Naive thymus-derived CD8-positive, alpha-beta T cell (primary cell): ENCODE results near the gene DAGLB. TPM values are rescaled to one million over a fixed set of nuclear protein-coding genes. Genes with fewer than 3 reads are reported as not detected.
A peak's percentile ranks its signal among the peaks of the same experiment; 100 is the strongest.

ENCODE experiments used
- ATAC-seq, 2 donors: fragments of 150-1000 bp; cut with Tn5 transposase in 1 of 2; sonication (Bioruptor Pico), chemical (Tn5 transposase) in 1 of 2; 1 replicate in 1 of 2; 2 replicates in 1 of 2; pipeline ENCODE4 v1.10.0; 2021; ENCODE audit warnings: mild to moderate bottlenecking in 2 of 2, moderate library complexity in 2 of 2
- POLR2A ChIA-PET: fragments of 350-600 bp; sonication (Branson Sonifier 250); formaldehyde crosslinking; loops from one replicate; lab custom pipeline; 2021; ENCODE audit warnings: antibody characterized with exemption; lab: Charles Lee
- DNase-seq, 10 donors: peaks; one replicate each; pipeline versions ENCODE4 v3.0.0 to v3.0.0-alpha.2; 2020 to 2022
- H3K27ac Mint-ChIP-seq, 10 donors: one replicate each; pipeline ENCODE4 v1.8.0; 2020 to 2022; ENCODE audit warnings: mild to moderate bottlenecking in 10 of 10, mixed read lengths in 10 of 10, moderate library complexity in 4 of 10, inconsistent platforms in 1 of 10
- H3K27me3 Mint-ChIP-seq, 5 donors: one replicate each; pipeline ENCODE4 v1.8.0; 2021 to 2022; ENCODE audit warnings: mixed read lengths in 5 of 5
- H3K36me3 Mint-ChIP-seq, 3 donors: one replicate each; pipeline ENCODE4 v1.8.0; 2020 to 2022; ENCODE audit warnings: mixed read lengths in 3 of 3, mild to moderate bottlenecking in 2 of 3, inconsistent platforms in 1 of 3
- H3K4me1 Mint-ChIP-seq, 4 donors: one replicate each; pipeline ENCODE4 v1.8.0; 2021 to 2022; ENCODE audit warnings: mixed read lengths in 4 of 4
- H3K4me3 Mint-ChIP-seq, 10 donors: one replicate each; pipeline ENCODE4 v1.8.0; 2020 to 2022; ENCODE audit warnings: mild to moderate bottlenecking in 10 of 10, mixed read lengths in 10 of 10, moderate library complexity in 6 of 10, inconsistent platforms in 1 of 10
- H3K9me3 Mint-ChIP-seq, 9 donors: one replicate each; pipeline ENCODE4 v1.8.0; 2020 to 2022; ENCODE audit warnings: mixed read lengths in 9 of 9, mild to moderate bottlenecking in 3 of 9, inconsistent platforms in 1 of 9, moderate library complexity in 1 of 9
- polyA plus RNA-seq, 3 donors: library from polyadenylated mRNA; unstranded; fragments of 300-500 nt; fragmentation: Illumina TruSeq; gene quantifications; one replicate each; pipeline ENCODE4 v1.2.3, GENCODE V29; 2021
- total RNA-seq, 8 experiments: library from RNA in 2 of 8; stranded (reverse) in 2 of 8; gene quantifications; one replicate each; pipeline ENCODE4 v1.2.3 and lab custom pipeline; 2021 to 2026

Gene DAGLB, protein sequence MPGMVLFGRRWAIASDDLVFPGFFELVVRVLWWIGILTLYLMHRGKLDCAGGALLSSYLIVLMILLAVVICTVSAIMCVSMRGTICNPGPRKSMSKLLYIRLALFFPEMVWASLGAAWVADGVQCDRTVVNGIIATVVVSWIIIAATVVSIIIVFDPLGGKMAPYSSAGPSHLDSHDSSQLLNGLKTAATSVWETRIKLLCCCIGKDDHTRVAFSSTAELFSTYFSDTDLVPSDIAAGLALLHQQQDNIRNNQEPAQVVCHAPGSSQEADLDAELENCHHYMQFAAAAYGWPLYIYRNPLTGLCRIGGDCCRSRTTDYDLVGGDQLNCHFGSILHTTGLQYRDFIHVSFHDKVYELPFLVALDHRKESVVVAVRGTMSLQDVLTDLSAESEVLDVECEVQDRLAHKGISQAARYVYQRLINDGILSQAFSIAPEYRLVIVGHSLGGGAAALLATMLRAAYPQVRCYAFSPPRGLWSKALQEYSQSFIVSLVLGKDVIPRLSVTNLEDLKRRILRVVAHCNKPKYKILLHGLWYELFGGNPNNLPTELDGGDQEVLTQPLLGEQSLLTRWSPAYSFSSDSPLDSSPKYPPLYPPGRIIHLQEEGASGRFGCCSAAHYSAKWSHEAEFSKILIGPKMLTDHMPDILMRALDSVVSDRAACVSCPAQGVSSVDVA
- 10 to 100 TPM; 75.4 to 78.1 TPM for total RNA-seq
- polyA plus RNA-seq, result 10 to 100 TPM in 1 of 3 donors, 1 to 10 TPM in 2; 7.2 to 11.9 (median 7.6) TPM
- total RNA-seq (lab: John Stamatoyannopoulos, UW), result 13.0 to 55.1 (median 33.9) reads per million in 6 experiments

DNA sequence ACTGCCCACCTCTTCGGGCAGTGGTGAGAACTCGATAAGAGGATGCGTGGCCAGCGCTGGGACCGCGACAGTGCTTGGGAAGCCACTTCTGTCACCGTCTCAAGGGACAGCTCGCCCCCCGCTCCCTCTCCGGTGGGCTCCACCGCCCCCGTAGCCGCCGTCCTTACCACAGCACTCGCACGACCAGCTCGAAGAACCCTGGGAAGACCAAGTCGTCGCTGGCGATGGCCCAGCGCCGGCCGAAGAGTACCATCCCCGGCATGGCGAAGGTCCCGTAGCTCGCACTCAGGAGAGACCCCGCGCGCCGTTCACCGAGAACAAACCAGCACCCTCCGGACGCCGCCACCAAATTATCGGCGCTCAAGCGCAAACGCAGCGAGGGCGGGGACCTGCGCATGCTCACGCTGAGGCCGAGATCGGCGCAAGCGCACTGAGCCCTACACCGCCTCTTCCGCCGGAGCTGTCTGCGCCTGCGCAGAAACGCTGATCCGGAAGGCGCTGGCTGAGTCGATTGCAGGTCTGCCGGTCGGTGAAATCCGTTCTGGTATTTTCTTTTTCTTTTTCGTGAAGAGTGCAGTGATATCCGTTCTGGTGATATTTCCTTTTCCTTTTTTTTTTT is at the start of gene DAGLB:
TSS of gene DAGLB (minus strand) at position 374 of the 619 bp plus-strand sequence. CDS start at position 262, 112 bp downstream.
- POLR2A ChIA-PET, result interaction anchor here (0.6 to 3.9 kb wide), 11 partner anchors 9 to 1574 kb away, joined by 3 to 31 read pairs (median 4); partner anchors contain the start of gene ZDHHC4
- H3K4me3 Mint-ChIP-seq, result peak within 1 kb of the TSS; percentile 93 to 98 (median 94)
- H3K27me3 Mint-ChIP-seq, result no peaks in the 10 kb centered on the region
- H3K36me3 Mint-ChIP-seq, result peaks cover 0 to 32% (median 11%) of the 10 kb centered on the region in 3 donors
- peaks cover 12 to 49% (median 39%) of the 10 kb centered on the region in 4 donors for H3K4me1 Mint-ChIP-seq
- no peaks in the 10 kb centered on the region for H3K9me3 Mint-ChIP-seq
- DNase-seq (peak; percentile 92 to 98 (median 96)), ATAC-seq (peak; percentile 85 to 90)
- peak within 1 kb of the TSS; percentile 93 to 98 (median 95) for H3K27ac Mint-ChIP-seq

GRCh38 chr7:6497637-6497905 is 49.8 kb upstream of the DAGLB start:
- no peaks in the 10 kb centered on the region for H3K27me3 Mint-ChIP-seq
- no peak for DNase-seq
- no peak overlapping the region for H3K27ac Mint-ChIP-seq
- H3K4me1 Mint-ChIP-seq, result peaks cover 0 to under 1% (median 0%) of the 10 kb centered on the region in 4 donors
- POLR2A ChIA-PET, result no interaction called here
- no peaks in the 10 kb centered on the region for H3K36me3 Mint-ChIP-seq
- no peaks in the 10 kb centered on the region for H3K9me3 Mint-ChIP-seq
- H3K4me3 Mint-ChIP-seq, result no peak overlapping the region
- ATAC-seq, result no peak

DNA sequence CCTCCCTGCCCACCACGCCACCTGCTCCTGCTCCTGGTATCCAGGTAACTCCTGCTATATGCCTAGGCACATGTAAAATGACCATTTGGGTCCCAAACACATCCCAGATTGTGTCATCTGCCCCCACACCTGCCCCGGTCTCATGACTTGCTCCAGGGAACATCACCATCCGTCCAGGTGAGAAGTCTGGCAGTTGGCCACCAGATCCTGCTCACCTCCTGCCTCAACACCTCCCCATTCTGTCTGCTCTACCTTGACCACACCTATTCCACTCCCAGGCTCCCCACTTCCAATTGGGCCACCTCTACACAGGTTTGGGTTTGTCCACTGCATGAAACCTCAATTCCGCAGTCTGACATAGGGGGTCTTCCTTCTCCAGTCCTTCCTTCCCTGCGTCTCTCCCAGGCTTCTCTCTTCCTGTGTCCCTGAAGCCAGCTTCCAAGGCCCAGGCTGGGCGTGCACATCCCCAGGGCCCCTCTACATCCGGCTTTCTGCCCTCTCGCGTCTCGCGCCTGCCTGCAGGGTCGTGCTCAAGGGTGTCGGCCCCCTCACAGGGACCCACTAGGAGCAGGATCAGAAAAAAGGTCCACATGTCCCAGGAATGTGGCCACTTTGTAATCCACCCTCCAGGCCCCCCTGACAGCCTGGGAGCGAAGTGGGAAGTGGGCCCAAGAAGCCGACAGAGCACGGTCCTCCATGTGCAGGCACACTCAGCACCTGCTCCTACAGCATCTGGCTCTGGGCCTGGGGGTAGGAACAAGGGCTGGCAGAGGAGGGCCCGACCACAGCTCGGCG is 49.3 kb upstream of the DAGLB start:
- H3K9me3 Mint-ChIP-seq, result no peaks in the 10 kb centered on the region
- H3K36me3 Mint-ChIP-seq, result no peaks in the 10 kb centered on the region
- POLR2A ChIA-PET, result no interaction called here
- peaks cover 0 to under 1% (median 0%) of the 10 kb centered on the region in 5 donors for H3K27me3 Mint-ChIP-seq
- no peaks in the 10 kb centered on the region for H3K4me1 Mint-ChIP-seq
- H3K4me3 Mint-ChIP-seq, result no peak overlapping the region
- ATAC-seq (no peak), DNase-seq (no peak)
- peak overlapping the region in 3 of 10 donors; percentile 40 to 53 (median 43) for H3K27ac Mint-ChIP-seq

DNA sequence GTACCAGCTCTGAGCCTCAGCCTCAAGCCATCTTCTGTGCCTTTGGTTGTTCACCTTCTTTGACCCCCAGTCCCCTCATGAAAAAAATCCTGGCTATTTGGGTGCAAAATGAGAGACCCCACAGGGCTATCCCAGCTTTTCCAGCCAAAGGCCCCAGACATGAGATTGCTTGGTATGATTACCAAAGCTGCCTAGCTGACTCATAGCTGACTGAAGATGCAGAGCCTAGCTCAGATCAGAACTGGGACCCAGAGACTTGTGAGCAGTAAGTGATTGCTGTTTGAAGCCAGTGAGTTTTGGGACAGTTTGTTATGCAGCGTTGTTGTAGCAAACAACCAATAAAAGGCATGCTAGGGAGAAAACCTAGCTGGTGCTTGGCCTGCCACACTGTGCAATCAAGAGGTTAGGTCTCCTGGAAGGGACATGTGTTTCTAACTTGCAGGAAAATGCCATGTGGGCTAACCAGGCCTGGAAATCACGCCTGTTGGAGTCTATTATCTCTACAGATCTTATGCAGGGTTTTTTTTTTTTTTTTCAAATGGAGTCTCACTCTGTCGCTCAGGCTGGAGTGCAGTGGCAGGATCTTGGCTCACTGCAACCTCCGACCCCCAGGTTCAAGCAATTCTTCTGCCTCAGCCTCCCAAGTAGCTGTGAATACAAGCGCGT is 48.0 kb upstream of the DAGLB start:
- peak overlapping the region in 1 of 10 donors; percentile 33 for H3K27ac Mint-ChIP-seq
- H3K36me3 Mint-ChIP-seq, result no peaks in the 10 kb centered on the region
- no peak overlapping the region for H3K4me3 Mint-ChIP-seq
- no peak for DNase-seq
- POLR2A ChIA-PET, result interaction anchor here (0.7 kb wide), 1 partner anchor 11 kb away, joined by 3 read pairs; no protein-coding TSS in a partner anchor
- H3K4me1 Mint-ChIP-seq, result no peaks in the 10 kb centered on the region
- no peaks in the 10 kb centered on the region for H3K9me3 Mint-ChIP-seq
- peaks cover 0 to 8% (median 4%) of the 10 kb centered on the region in 5 donors for H3K27me3 Mint-ChIP-seq
- no peak for ATAC-seq

DNA sequence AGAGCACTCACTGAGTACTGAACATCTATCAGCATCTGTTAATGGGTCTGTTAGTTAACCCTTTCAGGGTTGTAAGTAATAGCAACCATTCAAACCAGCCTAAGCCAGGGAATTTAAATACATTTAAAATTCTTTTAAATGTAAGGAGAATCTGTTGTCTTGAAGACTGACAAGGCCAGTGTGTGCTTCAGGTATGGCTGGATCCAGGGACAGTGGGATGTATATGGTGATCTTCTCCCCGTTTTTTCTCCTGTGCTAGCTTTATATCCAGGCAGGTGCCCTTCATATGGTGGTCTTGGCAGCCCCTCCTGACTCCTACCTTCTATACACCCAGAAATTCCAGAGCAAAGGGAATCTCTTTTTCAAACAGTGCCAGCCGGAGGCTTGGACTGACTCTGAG is 46.6 kb upstream of the DAGLB start:
- H3K27ac Mint-ChIP-seq, result no peak overlapping the region
- peaks cover 0 to 8% (median 4%) of the 10 kb centered on the region in 5 donors for H3K27me3 Mint-ChIP-seq
- no peak for ATAC-seq
- H3K4me1 Mint-ChIP-seq, result no peaks in the 10 kb centered on the region
- no peak for DNase-seq
- POLR2A ChIA-PET, result no interaction called here
- H3K4me3 Mint-ChIP-seq, result no peak overlapping the region
- H3K9me3 Mint-ChIP-seq, result no peaks in the 10 kb centered on the region
- H3K36me3 Mint-ChIP-seq, result no peaks in the 10 kb centered on the region

DNA sequence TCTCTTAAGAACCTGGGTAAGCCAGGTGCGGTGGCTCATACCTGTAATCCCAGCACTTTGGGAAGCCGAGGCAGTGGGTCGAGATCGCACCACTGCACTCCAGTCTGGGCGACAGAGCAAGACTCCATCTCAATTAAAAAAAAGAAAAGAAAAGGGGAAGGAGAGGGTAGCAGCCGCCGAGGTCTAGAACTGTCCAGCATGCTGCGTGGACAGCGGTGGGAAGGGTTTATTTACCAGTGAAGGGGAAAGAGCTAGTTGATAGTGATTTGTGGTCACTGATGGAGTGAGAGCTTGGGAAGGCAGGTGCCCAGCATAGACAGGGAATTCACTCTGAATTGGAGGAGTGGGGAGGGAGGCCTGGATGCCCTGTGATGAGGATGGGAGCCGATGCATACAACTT is 43.4 kb upstream of the DAGLB start:
- Mint-ChIP-seq H3K4me3 (no peak overlapping the region), H3K4me1 (no peaks in the 10 kb centered on the region), H3K9me3 (no peaks in the 10 kb centered on the region), H3K36me3 (no peaks in the 10 kb centered on the region), H3K27ac (no peak overlapping the region), H3K27me3 (peaks cover 0 to 8% (median 4%) of the 10 kb centered on the region in 5 donors)
- no peak for ATAC-seq
- DNase-seq, result no peak
- POLR2A ChIA-PET, result interaction anchor here (0.6 kb wide), 2 partner anchors 20 to 21 kb away, joined by 3 read pairs; no protein-coding TSS in a partner anchor

DNA sequence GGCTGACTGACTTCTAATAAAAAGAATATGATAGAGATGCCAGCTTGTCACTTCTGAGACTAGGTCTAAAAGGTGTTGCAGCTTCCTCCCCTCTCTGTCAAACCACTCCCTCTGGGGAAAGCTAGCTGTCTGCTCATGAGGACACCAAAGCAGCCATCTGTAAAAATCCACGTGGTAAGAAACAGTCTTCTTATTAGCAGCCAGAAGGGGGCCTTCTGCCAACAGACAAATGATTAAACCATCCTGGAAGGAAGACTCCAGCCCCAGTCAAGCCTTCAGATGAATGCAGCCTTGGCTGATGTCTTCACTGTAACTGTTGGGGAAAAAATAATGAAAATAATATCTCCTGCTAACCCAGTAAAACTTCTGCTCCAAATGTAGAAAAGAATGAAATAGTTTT is 41.9 kb upstream of the DAGLB start:
- no peak for ATAC-seq
- peaks cover 1 to 3% (median 2%) of the 10 kb centered on the region in 4 donors for H3K4me1 Mint-ChIP-seq
- no peak overlapping the region for H3K27ac Mint-ChIP-seq
- H3K27me3 Mint-ChIP-seq, result peaks cover 0 to 8% (median 4%) of the 10 kb centered on the region in 5 donors
- DNase-seq, result no peak
- POLR2A ChIA-PET, result no interaction called here
- no peak overlapping the region for H3K4me3 Mint-ChIP-seq
- H3K36me3 Mint-ChIP-seq, result no peaks in the 10 kb centered on the region
- H3K9me3 Mint-ChIP-seq, result no peaks in the 10 kb centered on the region

- Mint-ChIP-seq H3K4me3 (no peak overlapping the region), H3K36me3 (no peaks in the 10 kb centered on the region), H3K27me3 (peaks cover 0 to 8% (median 4%) of the 10 kb centered on the region in 5 donors), H3K4me1 (peaks cover 3 to 19% (median 17%) of the 10 kb centered on the region in 4 donors), H3K9me3 (no peaks in the 10 kb centered on the region), H3K27ac (no peak overlapping the region)
- POLR2A ChIA-PET, result no interaction called here
- DNase-seq (no peak), ATAC-seq (no peak)
These were observed 39.4 kb upstream of the DAGLB start for GRCh38 chr7:6487184-6487545.

GRCh38 chr7:6486438-6487183 is 38.9 kb upstream of the DAGLB start:
- Mint-ChIP-seq H3K9me3 (no peaks in the 10 kb centered on the region), H3K27me3 (peaks cover 0 to 8% (median 4%) of the 10 kb centered on the region in 5 donors), H3K4me3 (peak overlapping the region in 2 of 10 donors; percentile 28 to 63), H3K27ac (peak overlapping the region in 2 of 10 donors; percentile 30 to 37), H3K4me1 (peaks cover 3 to 23% (median 21%) of the 10 kb centered on the region in 4 donors), H3K36me3 (peaks cover 0 to 2% (median 0%) of the 10 kb centered on the region in 3 donors)
- POLR2A ChIA-PET, result no interaction called here
- DNase-seq, result no peak
- ATAC-seq, result no peak

DNA sequence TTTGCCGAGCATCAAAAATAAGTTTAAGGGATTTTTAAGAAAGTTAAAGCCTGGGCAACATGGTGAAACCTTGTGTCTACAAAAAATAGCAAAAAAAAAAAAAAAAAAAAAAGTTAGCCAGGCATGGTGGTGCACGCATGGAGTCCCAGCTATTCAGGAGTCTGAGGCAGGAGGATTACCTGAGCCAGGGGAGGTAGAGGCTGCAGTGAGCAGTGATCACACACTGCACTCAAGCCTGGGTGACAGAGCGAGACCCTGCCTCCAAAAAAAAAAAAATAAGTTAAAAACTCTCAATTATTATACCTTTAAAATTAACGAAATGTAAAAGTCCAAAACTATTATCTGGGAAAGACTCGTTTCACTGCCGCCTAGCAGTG is 35.0 kb upstream of the DAGLB start:
- Mint-ChIP-seq H3K36me3 (peaks cover 0 to 24% (median 0%) of the 10 kb centered on the region in 3 donors), H3K27me3 (no peaks in the 10 kb centered on the region), H3K4me1 (peaks cover 16 to 62% (median 59%) of the 10 kb centered on the region in 4 donors), H3K27ac (peak overlapping the region; percentile 87 to 96 (median 92)), H3K4me3 (peak overlapping the region; percentile 88 to 97 (median 94)), H3K9me3 (no peaks in the 10 kb centered on the region)
- POLR2A ChIA-PET, result interaction anchor here (0.7 kb wide), 1 partner anchor 79 kb away, joined by 3 read pairs; no protein-coding TSS in a partner anchor
- DNase-seq, result no peak
- no peak for ATAC-seq

DNA sequence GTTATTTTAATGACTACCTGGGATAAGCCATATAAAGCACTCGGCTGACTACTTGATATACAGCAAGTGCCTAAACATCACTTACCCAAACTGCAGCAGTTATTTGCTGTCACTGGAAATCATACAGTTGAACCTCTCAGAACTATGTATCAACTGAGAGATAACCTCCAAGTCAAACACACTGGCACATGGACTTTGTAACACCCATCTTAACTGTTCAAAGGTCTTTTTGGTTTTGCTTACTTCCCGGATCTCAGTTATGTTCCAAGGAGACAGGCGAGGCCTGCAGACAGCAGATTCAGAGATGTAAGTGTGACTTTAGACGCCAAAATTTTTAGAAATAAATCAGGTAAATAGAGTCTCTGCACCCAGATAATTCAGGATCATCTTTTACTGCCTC is 34.6 kb upstream of the DAGLB start:
- H3K9me3 Mint-ChIP-seq, result no peaks in the 10 kb centered on the region
- H3K27me3 Mint-ChIP-seq, result no peaks in the 10 kb centered on the region
- POLR2A ChIA-PET, result interaction anchor here (0.7 kb wide), 1 partner anchor 78 kb away, joined by 3 read pairs; no protein-coding TSS in a partner anchor
- H3K27ac Mint-ChIP-seq, result peak overlapping the region in 6 of 10 donors; percentile 19 to 96 (median 70)
- DNase-seq (no peak), ATAC-seq (no peak)
- peaks cover 0 to 24% (median 0%) of the 10 kb centered on the region in 3 donors for H3K36me3 Mint-ChIP-seq
- H3K4me3 Mint-ChIP-seq, result peak overlapping the region; percentile 61 to 97 (median 94)
- peaks cover 19 to 66% (median 63%) of the 10 kb centered on the region in 4 donors for H3K4me1 Mint-ChIP-seq
